HL-60 (cell line): ENCODE measurements around the gene TMEM255B.

ENCODE experiments used
- DNase-seq, 2 experiments: peaks; one replicate each; pipeline ENCODE4 v3.0.0-alpha.2; 2010 to 2020; ENCODE audit warnings: low read depth in 1 of 2, low spot score in 1 of 2
- H3K27ac ChIP-seq: fragments of 250-450 bp; sonication (Bioruptor Pico); replicated peaks from 2 replicates; pipeline ENCODE4 v1.5.1; 2020; ENCODE audit warnings: mild to moderate bottlenecking, moderate library complexity
- H3K27me3 ChIP-seq: fragments of 250-450 bp; sonication (Bioruptor Pico); 2 replicates; pipeline ENCODE4 v1.5.1; 2021; ENCODE audit warnings: mild to moderate bottlenecking, moderate library complexity; ENCODE audit not compliant: insufficient read depth, poor library complexity, severe bottlenecking
- H3K4me3 ChIP-seq: replicated peaks from 2 replicates; pipeline ENCODE4 v1.5.1; 2011; ENCODE audit warnings: mild to moderate bottlenecking, control low read depth, low read length; ENCODE audit not compliant: insufficient read depth
- CTCF ChIP-seq: IDR thresholded peaks from one replicate; pipeline ENCODE4 v1.5.1; 2011; ENCODE audit warnings: low read length, control low read depth, inconsistent platforms; ENCODE audit not compliant: insufficient read depth
- GABPA ChIP-seq: IDR thresholded peaks from 2 replicates; pipeline ENCODE4 v1.6.1; 2012; ENCODE audit warnings: low read depth
- POLR2AphosphoS5 ChIP-seq: IDR thresholded peaks from 2 replicates; pipeline ENCODE4 v1.6.1; 2012; ENCODE audit warnings: low read depth
- REST ChIP-seq: IDR thresholded peaks from 2 replicates; pipeline ENCODE4 v1.6.1; 2012; ENCODE audit warnings: low read depth; ENCODE audit not compliant: insufficient replicate concordance
- SPI1 ChIP-seq: IDR thresholded peaks from 2 replicates; pipeline ENCODE4 v1.6.1; 2012; ENCODE audit warnings: low read depth, mild to moderate bottlenecking, borderline replicate concordance

TMEM255B gene

GRCh38 chr13:113804703-113805430, 45.8 kb downstream of the TMEM255B start:
- no peaks in the 10 kb centered on the region for H3K27me3 ChIP-seq
- H3K4me3 ChIP-seq = no peak overlapping the region
- no peak for TF ChIP-seq SPI1
- TF ChIP-seq GABPA = no peak
- TF ChIP-seq CTCF = no peak
- TF ChIP-seq REST = no peak
- TF ChIP-seq POLR2AphosphoS5 = no peak
- no peak overlapping the region for H3K27ac ChIP-seq
- no peak for DNase-seq

GRCh38 chr13:113805431-113806103, 46.5 kb downstream of the TMEM255B start:
- Histone ChIP-seq H3K27ac (no peak overlapping the region), H3K27me3 (no peaks in the 10 kb centered on the region), H3K4me3 (no peak overlapping the region)
- no peak for DNase-seq
- TF ChIP-seq CTCF = no peak
- no peak for TF ChIP-seq SPI1
- TF ChIP-seq POLR2AphosphoS5 = no peak
- no peak for TF ChIP-seq REST
- TF ChIP-seq GABPA = no peak

- DNase-seq = no peak
- no peak for TF ChIP-seq SPI1
- TF ChIP-seq POLR2AphosphoS5 = no peak
- H3K27ac ChIP-seq = no peak overlapping the region
- H3K27me3 ChIP-seq = no peaks in the 10 kb centered on the region
- H3K4me3 ChIP-seq = no peak overlapping the region
Observed at GRCh38 chr13:113806104-113806471, 47.1 kb downstream of the TMEM255B start.

- TF ChIP-seq REST (no peak), GABPA (no peak), SPI1 (no peak), CTCF (no peak), POLR2AphosphoS5 (no peak)
- Histone ChIP-seq H3K4me3 (no peak overlapping the region), H3K27me3 (no peaks in the 10 kb centered on the region), H3K27ac (no peak overlapping the region)
- DNase-seq = no peak
Observed at GRCh38 chr13:113806526-113806925, 47.5 kb downstream of the TMEM255B start.
